Type B pancreatic cell (in vitro differentiated cells): Measurements from ENCODE around the gene CEP63. TPM values are rescaled to one million over a fixed set of nuclear protein-coding genes. Genes with fewer than 3 reads are reported as not detected.

Source experiments
- DNase-seq: peaks from one replicate; pipeline ENCODE4 v3.0.0; 2021; ENCODE audit warnings: mixed read lengths; ENCODE audit not compliant: unreplicated experiment; ENCODE audit errors: extremely low spot score
- H3K27ac Mint-ChIP-seq: 2 replicates; pipeline ENCODE4 v1.8.0; 2021; ENCODE audit warnings: mild to moderate bottlenecking, mixed read lengths
- H3K27me3 Mint-ChIP-seq: 2 replicates; pipeline ENCODE4 v1.8.0; 2021; ENCODE audit warnings: mixed read lengths
- H3K36me3 Mint-ChIP-seq: 2 replicates; pipeline ENCODE4 v1.8.0; 2021; ENCODE audit warnings: mixed read lengths
- H3K4me1 Mint-ChIP-seq: one replicate; pipeline ENCODE4 v1.8.0; 2021; ENCODE audit warnings: mixed read lengths; ENCODE audit not compliant: unreplicated experiment
- H3K4me3 Mint-ChIP-seq: 2 replicates; pipeline ENCODE4 v1.8.0; 2021; ENCODE audit warnings: mild to moderate bottlenecking, mixed read lengths
- H3K9me3 Mint-ChIP-seq: 2 replicates; pipeline ENCODE4 v1.8.0; 2021; ENCODE audit warnings: mixed read lengths
- total RNA-seq: library from RNA; stranded (reverse); gene quantifications from 2 replicates; pipeline ENCODE4 v1.2.1, GENCODE V29; 2021; ENCODE audit warnings: low replicate concordance
- TF ChIP-seq, protein P1 (sequence below): fragments of 200-600 bp; sonication (generic); conservative IDR thresholded peaks from 2 replicates; pipeline ENCODE4 v1.5.0; 2021; ENCODE audit warnings: antibody characterized with exemption, mild to moderate bottlenecking

The CEP63 gene
- total RNA-seq, 1 donor from 2014 or later = 22.8 TPM

DNA sequence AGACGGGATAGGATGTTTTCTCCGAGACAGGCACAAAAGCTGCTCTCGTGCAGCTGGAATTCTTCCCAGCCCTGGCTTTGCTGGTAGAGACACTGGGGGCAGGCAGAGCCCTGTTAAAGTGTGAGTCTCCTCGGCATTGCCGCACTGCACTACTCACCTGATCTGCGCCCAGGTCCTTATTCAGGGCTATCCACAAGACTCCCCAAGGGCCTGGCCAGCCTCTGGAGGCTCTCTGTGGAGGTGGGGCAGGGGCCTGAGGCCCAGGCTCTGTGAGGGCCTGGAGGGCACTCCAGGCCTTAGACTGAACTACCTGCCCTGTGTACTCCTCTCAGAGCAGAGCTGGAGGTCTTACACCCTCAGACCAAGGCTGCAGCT lies 116.6 kb downstream of the CEP63 start:
- Mint-ChIP-seq H3K9me3 (no peaks in the 10 kb centered on the region), H3K27me3 (peaks cover 24% of the 10 kb centered on the region), H3K36me3 (no peaks in the 10 kb centered on the region), H3K4me3 (peak overlapping the region; percentile 51), H3K27ac (no peak overlapping the region), H3K4me1 (peaks cover 20% of the 10 kb centered on the region)
- TF ChIP-seq, protein P1, sequence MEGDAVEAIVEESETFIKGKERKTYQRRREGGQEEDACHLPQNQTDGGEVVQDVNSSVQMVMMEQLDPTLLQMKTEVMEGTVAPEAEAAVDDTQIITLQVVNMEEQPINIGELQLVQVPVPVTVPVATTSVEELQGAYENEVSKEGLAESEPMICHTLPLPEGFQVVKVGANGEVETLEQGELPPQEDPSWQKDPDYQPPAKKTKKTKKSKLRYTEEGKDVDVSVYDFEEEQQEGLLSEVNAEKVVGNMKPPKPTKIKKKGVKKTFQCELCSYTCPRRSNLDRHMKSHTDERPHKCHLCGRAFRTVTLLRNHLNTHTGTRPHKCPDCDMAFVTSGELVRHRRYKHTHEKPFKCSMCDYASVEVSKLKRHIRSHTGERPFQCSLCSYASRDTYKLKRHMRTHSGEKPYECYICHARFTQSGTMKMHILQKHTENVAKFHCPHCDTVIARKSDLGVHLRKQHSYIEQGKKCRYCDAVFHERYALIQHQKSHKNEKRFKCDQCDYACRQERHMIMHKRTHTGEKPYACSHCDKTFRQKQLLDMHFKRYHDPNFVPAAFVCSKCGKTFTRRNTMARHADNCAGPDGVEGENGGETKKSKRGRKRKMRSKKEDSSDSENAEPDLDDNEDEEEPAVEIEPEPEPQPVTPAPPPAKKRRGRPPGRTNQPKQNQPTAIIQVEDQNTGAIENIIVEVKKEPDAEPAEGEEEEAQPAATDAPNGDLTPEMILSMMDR = no peak
- DNase-seq = no peak

DNA sequence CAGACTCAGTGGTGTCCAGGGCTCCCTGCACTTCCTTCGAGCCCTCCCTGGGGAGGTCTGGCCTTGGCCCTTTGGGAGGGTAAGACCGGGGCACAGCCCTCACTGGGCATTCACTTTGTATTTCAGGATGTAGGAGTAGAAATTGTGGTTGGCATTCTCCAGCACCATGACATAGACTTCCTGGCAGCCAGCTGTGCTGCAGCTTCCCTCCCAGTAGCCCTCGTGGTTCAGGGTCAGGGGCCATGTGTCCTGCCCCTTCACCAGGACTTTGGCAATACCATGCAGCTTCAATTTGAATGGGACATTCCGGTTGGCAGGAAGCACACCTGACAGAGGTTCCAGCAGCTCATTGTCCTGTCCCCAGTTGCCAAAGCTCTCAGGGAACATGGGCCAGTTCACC lies 117.6 kb downstream of the CEP63 start:
- H3K4me3 Mint-ChIP-seq = no peak overlapping the region
- peaks cover 21% of the 10 kb centered on the region for H3K27me3 Mint-ChIP-seq
- TF ChIP-seq, protein P1 = no peak
- no peaks in the 10 kb centered on the region for H3K36me3 Mint-ChIP-seq
- no peak for DNase-seq
- no peaks in the 10 kb centered on the region for H3K9me3 Mint-ChIP-seq
- peaks cover 20% of the 10 kb centered on the region for H3K4me1 Mint-ChIP-seq
- no peak overlapping the region for H3K27ac Mint-ChIP-seq

DNA sequence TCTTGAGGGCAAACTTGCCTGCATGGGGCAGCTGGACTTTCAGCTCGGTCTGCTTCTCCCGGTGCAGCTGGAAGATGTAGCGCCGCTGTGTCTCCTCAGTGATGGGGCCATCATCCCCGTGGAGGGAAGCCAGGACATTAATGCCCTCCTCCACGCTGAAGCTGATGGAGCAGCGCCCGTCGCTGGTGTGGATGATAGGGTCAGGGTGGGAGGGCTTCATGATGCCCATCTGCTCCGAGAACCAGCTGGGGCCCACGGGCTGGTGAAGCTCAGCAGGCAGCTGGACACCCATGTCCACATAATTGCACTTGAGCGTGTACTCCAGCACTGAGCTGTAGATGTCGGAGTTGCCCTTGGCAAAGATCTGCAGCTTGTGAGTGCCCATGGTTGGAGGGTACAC lies 118.1 kb downstream of the CEP63 start:
- Mint-ChIP-seq H3K27ac (no peak overlapping the region), H3K36me3 (no peaks in the 10 kb centered on the region), H3K9me3 (no peaks in the 10 kb centered on the region), H3K4me3 (no peak overlapping the region), H3K4me1 (peaks cover 20% of the 10 kb centered on the region), H3K27me3 (peaks cover 23% of the 10 kb centered on the region)
- peak; percentile 58 for DNase-seq
- TF ChIP-seq, protein P1 = no peak

DNA sequence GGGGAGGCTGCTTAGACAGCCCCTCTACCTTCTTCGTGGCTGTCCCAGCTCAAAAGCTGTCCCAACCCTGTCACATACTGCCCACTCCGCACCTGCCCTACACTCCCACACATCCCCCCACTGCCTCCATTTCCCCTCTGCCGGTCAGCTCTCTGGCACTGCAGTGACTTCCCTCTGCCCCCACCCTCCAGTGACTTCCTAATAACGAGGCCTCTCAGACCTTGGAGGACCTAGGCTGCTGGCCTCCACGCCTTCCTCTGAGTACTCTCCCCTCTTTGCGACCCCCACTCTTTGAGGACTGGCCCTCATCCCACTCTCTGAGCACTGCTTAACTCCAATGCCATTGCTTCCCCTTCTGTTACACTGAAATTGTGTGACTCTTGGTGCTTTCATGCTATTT lies 119.7 kb downstream of the CEP63 start:
- no peaks in the 10 kb centered on the region for H3K36me3 Mint-ChIP-seq
- no peak overlapping the region for H3K27ac Mint-ChIP-seq
- TF ChIP-seq, protein P1 = no peak
- H3K4me3 Mint-ChIP-seq = no peak overlapping the region
- DNase-seq = peak; percentile 49
- H3K4me1 Mint-ChIP-seq = peaks cover 19% of the 10 kb centered on the region
- peaks cover 27% of the 10 kb centered on the region for H3K27me3 Mint-ChIP-seq
- no peaks in the 10 kb centered on the region for H3K9me3 Mint-ChIP-seq

DNA sequence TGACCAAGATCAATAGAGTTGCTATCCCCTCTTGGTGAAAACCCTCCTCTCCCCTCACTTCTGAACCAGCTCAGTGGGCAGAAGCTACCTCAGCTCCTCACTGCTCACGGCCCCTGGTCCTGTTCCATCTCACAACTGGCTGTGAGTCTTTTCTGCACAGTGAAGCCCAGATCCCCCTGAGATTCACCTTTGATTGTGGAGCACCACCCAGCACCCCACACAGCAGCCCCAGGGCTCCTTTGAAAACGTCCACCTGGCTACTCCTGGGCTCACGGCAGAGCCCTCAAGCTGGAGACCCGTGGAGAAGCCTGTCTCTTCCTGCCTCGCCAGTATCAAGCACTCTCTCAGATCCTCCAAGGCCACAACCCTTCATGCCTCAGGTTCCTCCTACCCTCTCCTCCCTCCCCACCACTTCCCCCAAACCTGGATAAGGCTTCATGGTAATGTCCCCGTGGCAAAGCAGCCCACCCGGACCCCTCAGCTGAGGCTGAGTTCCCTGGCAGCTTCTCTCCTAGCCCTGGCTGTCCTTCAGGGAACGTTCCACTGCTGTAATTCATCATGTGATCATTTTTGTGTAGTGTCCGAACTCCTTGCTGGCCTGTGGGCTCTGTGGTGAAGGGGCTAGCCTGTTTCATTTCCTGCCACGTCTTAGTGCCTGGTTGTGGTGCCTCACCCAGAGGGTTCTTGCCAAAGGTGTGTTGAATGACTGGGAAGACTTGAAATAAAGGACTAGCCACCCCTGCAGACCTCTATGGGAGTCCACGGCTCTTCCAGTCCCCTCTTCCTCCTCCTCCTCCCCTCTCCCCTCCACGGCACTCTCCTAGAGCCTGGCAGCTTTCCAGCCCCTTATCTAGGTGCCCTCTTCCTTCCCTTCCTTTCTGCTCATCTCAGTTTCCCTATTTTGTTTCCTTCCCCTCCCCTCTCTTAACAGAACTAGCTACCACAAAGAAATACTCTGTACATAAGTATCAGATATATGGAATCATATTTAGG lies 120.5 kb downstream of the CEP63 start:
- H3K9me3 Mint-ChIP-seq = no peaks in the 10 kb centered on the region
- DNase-seq = no peak
- no peak overlapping the region for H3K4me3 Mint-ChIP-seq
- peaks cover 11% of the 10 kb centered on the region for H3K4me1 Mint-ChIP-seq
- H3K36me3 Mint-ChIP-seq = no peaks in the 10 kb centered on the region
- no peak overlapping the region for H3K27ac Mint-ChIP-seq
- TF ChIP-seq, protein P1 = no peak
- peaks cover 22% of the 10 kb centered on the region for H3K27me3 Mint-ChIP-seq
